GM12875 (cell line): ENCODE results near the gene ARF1.

Experiments used
- H3K4me3 ChIP-seq: one replicate; pipeline ENCODE4 v1.5.1; 2011; ENCODE audit warnings: low read depth, low read length, control low read depth
- CTCF ChIP-seq: IDR thresholded peaks from 2 replicates; pipeline ENCODE4 v1.5.1; 2011; ENCODE audit warnings: low read depth, mild to moderate bottlenecking, control low read depth, inconsistent platforms, low read length, moderate library complexity, borderline replicate concordance; ENCODE audit not compliant: insufficient read depth

The ARF1 gene

DNA sequence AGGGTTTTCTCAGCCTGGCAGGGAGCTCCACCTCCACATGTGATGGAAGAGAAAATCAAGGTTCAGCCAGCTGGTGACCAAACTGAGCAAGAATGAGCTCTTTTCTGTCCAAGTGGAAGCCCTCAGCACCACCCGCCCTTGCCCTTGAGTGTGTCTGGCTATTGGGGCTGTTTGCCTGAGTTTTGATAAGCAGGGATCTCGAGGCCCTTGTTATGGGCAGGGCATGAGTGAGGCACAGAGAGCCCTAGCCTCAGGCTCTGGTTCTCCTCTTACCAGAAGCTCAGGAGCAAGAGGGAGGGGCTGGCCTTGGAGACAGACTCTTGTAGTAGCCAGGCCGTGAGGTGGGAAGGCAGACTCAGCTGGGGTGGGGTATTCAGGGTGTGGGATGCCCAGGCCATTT, 37.5 kb upstream of the ARF1 start:
- TF ChIP-seq CTCF = no peak
- no peak overlapping the region for H3K4me3 ChIP-seq

- TF ChIP-seq CTCF = no peak
These were observed 37.1 kb upstream of the ARF1 start for GRCh38 chr1:228045405-228045804.

DNA sequence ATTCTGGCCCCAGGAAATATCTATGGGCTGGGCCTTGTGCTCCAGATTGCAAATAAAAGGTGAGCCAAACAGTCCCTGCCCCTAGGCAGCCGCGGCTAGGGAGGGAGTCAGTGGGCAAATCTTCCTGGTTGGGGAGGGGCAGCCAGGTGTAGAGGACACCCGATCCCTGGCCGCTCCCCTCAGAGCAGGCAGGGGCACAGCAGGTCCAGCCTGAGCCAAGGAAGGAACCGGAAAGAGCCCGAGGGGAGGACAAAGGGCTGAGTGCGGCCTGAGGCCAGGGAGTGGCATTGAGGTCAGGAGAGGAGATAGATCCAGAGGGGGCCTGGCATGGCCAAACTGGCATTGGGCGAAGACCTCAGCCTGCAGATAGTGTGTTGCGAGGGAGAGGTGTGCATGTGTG, 36.6 kb upstream of the ARF1 start:
- H3K4me3 ChIP-seq = no peak overlapping the region
- no peak for TF ChIP-seq CTCF

More at GRCh38 chr1:228045405-228045804, 37.1 kb upstream of the ARF1 start:
- H3K4me3 ChIP-seq = no peak overlapping the region

GRCh38 chr1:228046421-228047182, 35.9 kb upstream of the ARF1 start:
- H3K4me3 ChIP-seq = no peak overlapping the region
- no peak for TF ChIP-seq CTCF

DNA sequence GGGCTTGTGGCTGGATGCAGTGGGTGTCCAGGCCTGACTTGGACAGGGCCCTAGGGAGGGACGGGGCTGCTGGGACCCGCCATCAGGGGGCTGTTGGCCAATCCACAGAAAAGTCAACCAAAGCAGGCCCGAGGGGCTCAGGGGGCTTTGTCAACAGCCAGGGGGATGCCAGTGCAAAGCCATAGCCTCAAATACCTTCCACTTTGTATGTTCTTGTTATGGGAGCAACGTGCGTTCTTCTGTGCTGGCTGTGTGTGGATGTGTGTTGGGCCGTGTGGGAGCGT, 35.4 kb upstream of the ARF1 start:
- H3K4me3 ChIP-seq = no peak overlapping the region
- no peak for TF ChIP-seq CTCF

- H3K4me3 ChIP-seq = no peak overlapping the region
- TF ChIP-seq CTCF = no peak
These were observed 34.4 kb upstream of the ARF1 start for GRCh38 chr1:228048120-228048519.

DNA sequence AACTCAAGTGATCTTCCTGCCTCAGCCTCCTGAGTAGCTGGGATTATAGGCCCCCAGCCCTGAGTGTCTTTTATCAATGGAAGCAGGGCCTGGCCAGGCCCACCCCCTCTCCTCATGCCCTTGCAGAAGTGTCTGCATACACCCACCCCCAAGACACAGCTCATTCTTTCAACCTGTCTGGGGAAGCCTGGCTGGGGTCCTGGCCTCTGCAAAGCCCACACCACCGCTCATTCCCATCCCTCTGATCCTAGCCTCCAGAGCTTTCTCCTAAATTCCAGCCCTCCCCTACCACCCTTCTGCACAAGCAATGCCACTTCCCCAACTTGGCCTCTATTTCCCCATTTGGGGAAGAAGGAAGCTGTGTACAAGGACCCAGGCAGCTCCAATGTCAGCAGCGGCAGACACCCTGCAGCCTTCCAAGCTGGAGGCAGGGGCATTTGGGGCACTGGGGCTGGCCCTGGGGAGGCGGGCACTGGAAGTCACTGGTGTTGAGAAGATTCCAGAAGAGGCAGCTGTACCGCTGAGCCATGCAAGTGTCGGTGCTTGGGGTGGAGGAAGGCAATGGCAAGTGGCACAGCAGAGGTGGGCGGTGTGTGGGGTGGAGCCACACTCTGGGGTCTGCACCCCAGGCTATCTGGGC, 33.7 kb upstream of the ARF1 start:
- no peak for TF ChIP-seq CTCF

More for the DNA sequence above, 33.7 kb upstream of the ARF1 start:
- no peak overlapping the region for H3K4me3 ChIP-seq
